ENCODE data around the gene DZIP1L.

Gene DZIP1L

DNA sequence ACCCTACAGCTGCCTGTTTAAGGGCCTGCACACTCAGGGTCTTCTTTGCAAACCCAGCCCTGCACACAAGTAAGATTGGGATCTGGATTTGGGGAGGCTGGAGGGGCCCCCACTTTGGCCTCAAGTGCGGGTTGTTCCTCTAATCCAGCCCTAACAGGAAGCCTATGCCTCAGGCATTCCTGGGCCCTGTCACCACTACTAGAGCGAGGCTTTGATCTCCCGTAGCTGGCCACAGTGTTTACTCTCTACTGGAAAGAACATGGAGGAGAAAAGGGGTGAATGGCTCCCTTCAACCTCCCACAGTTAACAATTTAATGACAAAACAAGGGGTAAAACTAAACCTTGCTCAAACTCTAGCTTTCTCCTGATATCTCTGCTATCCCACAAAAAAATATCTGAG, 48.4 kb downstream of the DZIP1L start:
- no peak for DNase-seq

DNA sequence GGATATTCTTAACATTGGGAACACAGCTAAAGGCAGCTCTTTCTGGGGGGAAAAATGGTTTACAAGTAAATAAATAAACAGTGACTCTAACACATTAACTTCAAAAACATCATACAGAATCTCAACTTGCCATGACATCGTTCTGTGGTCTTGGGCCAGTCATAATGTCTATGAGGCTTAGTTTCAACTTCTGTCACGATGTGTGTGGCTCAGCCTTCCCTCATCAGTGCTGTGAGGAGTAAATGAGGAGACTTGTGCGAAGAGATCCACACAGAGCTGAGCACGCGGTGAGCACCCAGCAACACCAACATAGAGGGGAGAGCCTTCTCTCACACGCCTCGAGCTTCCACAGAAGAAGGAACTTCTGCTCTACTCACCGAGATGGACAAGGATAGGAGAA, 49.0 kb downstream of the DZIP1L start:
- no peak for DNase-seq

DNA sequence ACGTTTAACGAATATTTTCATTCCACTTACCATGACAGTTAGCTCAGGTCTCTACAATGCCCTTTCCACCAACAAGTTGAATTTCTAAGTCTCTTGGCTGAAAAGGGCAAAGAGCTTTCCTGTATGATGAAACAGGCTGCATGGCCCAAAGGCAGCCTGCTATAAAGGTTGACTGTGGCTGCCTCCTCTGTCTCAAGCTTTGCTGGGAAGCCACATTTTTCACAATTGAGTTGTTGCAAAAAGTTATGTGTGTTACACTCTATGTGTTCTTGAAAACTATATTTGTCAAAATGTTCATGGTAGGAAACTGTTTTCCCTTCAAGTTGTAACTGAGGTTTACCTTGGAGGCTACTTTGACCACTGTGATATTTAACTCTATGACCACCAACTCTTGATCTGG, 49.5 kb downstream of the DZIP1L start:
- DNase-seq, result no peak

DNA sequence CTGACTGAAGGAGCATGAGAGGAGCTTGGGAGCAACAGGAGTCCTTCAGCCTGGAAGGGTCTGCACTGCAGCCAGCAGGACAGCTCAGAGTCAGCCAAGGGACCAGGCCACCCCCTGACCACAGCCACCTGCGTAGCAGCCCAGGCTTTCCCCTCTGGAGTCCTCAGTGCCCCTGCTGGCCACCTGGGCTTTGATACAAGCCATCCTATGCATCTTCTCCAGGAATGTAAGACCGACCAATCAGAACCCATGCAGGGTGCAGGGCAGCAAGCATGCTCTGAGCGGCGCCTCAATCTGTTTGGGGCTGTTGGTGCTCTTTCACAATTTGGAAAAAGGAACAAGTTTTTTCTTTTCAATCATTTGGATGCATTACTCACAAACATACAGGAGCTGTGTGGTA, 52.0 kb downstream of the DZIP1L start:
- no peak for DNase-seq

DNA sequence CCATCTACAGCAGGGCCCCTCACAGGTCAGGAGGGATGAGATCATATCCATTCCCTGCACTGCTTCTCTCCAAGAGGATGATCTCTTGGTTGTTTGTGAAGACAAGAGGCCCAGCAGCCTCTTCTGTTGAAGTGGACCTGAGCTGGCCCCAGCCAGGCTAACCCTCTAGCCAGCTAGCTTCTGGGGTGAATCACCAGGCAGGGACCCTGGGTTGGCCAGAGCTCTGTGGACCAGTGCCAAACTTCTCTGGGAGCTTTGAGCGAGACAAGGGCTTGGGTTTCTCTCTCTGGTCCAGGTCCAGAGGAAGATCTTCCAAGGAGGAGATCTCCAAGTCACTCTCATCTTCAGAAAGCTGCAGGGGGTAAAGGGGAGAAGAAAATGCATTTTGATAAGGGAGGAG, 52.8 kb downstream of the DZIP1L start:
- DNase-seq, result no peak

DNA sequence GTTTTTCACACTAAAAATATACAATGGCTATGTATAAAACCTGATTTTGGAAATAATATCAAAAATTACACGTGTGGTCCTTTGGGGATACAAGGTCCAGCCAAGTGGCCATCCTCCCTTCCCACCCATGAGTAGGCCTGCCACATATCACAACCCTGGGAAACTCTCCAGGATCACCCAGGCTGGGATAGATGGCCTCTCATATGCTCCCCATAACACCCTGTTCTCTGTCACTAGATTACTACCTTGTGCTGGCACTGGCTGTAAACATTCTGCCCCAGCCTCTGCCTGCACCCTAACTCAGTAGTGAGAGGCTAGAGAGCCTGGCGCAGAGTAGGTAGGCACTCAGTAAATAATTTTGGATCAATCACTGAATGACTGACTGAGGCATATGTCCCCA, 53.4 kb downstream of the DZIP1L start:
- DNase-seq, result no peak

DNA sequence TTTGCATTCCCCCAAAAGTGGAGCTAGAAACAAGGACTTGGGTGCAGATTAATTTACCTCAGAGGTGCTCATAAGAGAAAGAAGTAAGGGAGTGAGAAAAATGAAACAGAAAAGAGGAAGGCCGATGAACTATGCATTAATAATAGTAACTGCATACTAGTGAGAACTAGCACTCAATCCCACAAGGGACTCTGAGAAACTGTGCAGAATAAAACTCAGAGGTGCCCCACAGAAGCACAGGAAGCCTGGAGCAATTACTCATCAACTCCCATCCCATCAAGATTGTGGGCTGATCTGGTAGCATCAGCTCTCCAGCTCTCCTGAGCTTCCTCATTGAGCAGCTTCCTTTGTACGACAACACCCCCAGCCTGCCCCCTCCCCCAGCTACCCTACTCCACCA, 54.6 kb downstream of the DZIP1L start:
- no peak for DNase-seq

DNA sequence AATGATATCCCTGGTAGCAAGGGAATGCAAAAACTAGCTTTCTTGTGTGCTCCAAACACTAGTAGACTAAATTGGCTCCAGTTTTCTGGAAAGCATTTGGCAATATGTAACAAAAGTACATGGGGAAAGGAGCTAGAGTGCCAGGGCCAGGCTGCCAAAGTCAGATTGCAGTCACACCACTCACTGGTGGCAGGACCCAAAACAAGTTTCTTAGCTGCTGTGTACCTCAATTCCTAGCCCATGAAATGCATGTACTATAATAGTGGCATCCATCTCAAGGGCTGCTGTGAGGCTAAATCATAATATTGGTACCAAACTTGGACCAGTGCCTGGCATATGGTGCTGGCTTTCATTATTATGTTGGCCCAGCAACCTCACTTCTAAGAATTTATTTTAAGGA, 56.1 kb downstream of the DZIP1L start:
- DNase-seq, result no peak

DNA sequence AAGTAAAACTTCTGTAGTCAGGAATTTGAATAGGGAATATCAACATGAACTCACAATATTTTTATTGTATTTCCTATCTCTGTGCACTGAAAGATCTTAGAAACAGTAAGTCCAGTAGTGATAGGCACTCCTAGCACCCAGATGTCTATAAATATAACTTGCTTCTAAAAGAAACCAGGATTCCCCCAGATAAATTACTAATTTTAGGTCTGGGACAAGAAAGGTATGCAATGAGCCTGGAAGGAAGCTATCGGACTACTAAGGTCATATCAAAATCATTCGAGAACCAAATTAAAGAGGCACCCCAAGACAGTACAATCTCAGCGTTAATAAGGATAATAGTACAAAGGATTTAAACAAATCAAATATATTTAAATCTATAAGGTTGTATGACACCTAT, 58.0 kb downstream of the DZIP1L start:
- DNase-seq, result no peak

DNA sequence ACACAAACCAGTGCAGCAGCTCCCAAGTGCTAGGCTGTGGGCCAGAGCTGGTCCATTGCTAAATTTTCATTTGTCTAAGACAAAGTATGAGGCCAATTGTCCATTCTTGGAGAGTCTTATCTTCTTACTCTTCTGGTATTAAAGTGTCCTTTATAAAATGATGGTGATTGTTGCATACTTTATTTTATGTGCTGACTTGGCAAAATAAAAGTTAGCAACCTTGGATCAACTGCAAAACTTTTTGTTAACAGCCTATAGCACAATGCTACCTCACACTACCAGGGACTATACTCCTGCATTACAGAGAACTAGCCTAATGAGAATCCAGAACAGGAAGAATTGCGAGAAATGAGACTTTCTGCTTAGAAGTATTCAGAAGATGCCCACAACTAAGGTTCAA, 61.4 kb downstream of the DZIP1L start:
- DNase-seq, result no peak

DNA sequence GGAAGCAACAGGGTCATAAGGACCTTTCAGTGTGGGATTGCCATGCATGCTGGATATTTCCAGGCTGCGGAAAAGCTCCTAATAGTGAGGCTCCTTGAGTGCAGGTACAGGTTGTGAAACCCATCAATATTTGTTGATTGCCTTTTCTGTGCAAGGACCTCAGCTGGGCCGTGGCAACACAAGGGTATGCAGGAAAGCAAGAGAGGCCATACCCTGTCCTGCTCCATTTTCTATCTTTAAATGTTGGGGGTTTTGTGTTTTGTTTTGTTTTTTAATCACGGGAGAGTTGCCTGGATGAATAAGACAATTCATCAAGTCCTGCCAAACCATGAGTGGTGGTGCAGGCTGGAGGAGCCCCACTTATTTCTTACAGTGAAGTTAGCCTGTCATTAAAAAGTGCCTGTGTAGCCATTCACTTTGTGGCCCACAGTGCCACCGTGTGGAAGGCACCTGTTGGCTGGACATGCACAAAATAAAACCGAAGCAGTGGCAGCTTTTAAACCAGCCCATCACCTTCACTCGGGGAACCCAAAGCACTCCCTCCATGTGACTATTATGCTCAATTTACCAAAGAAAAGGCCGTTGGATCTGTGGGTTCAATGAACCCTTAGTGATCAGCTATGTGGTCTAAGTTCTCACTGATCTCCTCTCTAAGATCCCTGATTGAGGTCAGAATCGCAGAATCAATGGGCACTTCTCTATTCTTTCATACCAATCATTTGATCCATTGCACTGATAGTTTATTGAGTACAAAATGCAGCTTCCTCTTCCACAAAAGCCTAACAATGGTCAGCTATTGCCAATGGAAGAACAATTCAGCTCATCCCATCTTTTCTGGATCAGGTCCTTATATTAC, 63.2 kb downstream of the DZIP1L start:
- peak; percentile 35 for DNase-seq

DNA sequence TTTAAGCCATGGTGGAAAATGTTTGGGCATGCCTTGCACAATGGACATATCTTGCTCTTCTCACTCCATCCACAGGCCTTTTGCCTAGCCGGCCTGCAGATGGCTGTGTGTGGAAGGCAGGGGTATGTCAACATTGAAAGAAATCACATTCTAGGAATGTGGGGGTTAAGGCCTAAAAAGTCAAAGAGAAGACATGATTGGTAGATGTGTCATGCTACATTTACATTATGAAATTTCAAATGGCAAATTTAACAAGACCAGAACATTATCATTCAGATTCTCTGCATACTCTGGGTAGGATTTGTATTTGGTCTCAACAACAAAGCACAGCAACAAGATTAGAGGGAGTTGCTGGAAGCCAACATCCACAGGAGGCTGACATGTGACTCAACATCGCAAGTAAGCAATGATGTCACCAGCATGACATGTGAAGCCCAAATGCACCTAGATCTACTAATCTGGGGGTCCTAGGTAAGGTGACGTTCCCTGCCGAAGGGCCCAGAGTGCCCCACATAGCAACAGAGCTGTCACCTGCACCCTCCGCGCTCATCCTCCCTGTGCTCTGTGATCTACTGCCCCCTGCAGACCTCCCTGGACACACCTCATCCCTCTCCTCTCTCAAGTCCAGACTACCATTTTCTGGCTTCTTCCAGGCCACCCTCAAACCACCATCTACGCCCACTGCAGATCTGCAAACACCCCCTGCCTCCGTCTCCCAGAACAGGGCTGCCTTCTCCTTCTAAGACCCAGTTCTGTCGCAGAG, 66.1 kb downstream of the DZIP1L start:
- DNase-seq, result no peak

DNA sequence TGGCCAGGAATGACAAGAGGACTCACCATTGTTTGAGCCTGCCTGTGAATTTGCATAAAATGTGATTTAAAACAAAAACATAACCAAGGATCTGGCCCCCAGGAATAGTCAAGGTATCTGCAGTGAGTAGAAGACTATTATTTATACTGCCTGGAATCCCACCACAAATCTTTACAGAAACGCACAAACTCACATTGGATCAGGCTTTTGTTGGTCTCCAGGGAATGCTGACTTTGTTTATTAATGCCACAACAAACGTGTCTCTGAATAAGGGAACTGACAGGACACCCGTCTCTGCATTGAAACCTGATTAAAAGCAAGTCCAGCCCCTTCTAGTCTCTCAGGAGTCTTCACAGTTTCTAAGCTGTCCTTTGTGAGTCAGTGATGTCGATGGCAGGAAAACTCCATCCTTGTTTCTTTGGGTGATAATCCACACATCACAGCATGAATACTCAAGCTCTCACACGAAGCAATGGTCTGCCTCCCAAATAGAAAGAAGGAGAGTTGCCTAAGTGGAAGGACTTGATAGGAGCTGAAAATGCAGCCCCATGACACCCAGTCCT, 67.7 kb downstream of the DZIP1L start:
- DNase-seq, result no peak

DNA sequence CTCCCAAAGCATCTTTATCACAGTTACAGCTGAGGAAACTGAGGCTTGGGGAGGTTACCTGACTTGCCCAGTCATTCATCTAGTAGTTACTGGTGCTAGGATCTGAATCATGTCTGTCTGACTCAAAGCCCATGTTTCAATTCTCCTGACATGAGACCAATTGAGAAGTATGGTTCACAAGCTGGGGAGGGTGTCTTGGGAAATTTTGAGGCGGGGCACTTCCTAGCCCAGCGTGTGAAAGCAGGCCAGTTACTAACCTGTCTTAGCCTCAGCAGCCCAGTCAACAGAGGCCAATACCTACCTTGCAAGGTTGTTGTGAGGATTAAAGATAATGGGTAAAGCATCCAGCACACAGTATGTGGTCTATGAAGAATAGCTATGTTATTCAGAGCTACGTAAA, 68.5 kb downstream of the DZIP1L start:
- no peak for DNase-seq

DNA sequence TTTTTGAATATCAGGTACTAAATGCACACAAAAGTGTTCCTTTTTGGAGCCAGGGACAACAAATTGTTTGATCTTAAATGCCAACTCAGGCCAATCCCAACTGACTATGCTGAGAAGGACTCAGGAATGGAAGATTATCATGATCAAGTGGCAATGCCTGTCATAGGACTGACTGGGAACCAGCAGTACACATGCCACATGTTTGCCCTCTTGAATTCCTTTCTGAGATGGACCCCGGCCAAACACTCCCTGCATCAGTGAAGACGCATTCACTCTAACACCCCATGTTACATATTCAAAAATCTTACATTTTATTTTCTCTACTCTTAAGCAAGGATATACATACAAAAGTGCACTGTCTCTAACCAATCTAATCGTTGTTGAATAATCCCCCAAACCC, 69.3 kb downstream of the DZIP1L start:
- no peak for DNase-seq

DNA sequence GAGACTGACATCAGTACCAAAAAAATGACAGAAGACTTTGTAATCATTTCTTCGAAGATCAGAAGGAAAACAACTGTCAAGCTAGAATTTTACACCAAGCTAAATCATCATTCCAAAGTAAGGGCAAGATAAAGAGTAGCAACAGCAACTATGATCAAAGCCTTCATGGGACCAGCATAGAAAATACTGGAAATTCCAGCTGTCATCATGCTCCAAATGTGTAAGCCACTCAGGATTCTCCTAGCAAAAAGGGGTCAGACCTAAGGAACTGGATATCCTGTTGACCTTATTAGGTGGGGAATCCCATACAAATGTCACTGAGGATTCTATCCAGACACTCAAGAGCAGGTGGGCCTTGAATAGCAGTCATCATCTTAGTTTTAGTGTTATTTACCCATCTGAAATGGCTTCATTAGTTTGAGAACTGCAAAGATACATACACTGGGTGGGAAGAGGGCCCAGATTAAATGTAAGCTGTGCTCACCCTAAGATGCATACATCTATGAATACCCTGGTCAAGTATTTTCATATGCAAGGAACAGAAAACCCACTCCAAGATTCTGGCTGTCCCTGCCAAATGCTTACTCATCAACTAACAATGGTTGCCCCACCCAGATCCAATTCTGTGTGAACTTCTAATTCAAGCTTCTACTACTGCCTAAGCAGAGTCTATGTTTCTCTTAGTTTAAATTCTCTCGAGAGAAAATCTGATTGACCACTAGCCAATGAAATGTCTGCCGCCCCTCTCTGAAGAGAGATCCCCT, 72.0 kb downstream of the DZIP1L start:
- no peak for DNase-seq

DNA sequence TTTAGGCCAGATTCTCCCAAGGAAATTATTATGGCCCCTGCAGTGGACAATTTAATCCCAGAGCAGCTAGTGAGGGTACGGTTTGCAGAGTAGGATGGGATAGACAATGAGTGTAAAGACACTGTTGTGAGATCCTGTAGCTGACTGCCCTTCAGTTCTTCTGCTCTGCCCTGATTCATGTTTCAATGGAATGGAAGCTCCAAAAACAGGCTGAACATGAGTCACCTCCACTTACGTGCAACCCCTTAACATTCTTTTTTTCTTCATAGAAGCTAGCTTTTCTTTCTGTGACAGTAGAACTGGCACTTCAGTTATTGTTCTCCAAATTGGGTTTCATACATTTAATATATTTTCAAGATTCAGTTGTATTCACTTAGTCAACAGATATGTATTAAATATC, 73.4 kb downstream of the DZIP1L start:
- DNase-seq, result no peak

DNA sequence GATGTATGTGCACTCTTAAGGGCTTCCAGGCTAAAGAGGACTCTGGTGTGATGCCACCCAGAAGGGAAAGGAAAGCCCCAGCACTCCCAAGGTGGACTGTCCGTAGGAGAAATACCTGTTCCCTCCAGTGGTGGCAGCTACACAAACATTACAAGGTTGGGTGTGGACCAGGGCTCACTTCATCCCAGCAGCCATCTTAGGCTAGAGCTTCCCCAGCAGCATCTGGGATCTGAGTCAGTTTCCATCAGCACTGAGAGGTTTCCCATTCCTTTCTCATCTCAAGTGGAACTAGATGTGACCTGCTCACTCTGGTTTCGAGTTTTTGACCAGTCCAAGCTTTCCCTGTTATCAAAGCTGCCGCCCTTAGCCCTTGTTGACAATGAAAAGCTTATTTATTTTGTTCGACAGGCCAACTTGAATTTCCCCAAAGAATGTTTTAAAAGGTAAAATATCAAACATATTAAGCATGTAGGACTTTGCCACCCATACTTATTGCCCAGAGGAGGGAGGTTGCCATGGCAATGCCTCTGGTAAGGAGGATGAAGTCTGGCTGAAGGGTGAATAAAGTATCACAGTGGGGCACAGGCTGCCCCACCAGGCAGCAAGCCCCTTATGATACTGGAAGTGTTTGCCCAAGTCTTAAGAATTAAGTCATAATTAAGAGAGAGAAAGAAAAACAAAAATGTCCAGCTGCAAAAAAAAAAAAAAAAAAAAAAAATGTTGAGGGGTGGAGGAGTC, 76.5 kb downstream of the DZIP1L start:
- DNase-seq, result no peak

DNA sequence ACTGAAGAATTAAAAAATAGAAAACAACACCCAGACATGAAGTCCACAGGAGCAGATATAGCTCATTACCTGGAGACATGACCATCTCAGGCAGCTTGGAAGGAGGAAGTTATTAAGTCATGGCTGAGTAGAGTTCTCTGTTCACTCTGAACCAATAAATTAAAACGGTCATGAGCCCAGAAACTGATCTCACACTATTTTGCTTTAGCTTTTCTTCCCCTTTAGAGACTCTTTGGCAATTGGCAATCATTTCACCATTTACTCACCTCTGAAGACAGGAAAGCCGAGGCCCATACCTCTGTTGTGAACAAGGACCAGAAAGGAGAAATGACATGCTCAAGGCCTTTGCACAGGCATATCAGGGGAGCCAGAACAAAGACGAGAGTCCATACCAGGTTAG, 78.8 kb downstream of the DZIP1L start:
- no peak for DNase-seq

DNA sequence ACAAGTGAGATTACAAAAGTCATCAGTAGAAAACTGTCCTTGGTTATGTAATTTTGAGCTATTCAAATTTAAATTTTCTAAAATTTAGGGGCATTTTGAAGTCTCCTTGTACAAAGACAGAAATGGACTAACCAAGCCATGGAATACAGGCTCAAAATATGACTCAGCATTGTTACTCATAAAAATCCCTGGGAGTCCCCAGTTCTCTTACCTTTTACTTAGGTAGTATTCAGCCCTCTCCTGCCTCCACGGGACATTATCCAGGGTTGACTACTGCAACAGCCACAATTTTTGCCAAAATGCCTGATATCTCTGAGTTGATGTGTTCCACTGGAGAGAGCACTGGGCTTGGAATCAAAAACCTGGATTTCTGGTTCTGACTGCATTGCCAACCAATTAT, 80.5 kb downstream of the DZIP1L start:
- no peak for DNase-seq

DNA sequence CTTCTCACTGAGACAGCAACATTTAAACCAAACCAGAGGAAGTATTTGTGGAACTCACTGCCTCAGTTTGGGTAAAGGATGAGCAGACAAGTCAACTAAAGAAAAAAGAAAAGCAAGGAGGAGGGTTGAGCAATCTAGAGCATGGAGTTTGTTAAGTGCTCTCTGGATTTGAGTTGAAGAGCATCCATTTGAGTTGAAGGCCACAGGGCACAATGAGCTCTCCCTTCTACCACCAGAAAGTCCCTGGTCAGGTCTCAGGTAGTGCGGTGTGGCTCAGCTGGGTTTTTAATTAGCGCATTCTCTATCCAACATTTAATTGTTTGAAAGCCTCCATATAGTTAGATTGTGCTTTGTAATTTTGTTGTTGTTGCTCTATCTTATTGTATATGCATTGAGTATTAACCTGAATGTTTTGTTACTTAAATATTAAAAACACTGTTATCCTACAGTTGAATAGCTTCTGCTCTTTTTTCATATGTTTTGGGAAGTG, 82.2 kb downstream of the DZIP1L start:
- no peak for DNase-seq

DNA sequence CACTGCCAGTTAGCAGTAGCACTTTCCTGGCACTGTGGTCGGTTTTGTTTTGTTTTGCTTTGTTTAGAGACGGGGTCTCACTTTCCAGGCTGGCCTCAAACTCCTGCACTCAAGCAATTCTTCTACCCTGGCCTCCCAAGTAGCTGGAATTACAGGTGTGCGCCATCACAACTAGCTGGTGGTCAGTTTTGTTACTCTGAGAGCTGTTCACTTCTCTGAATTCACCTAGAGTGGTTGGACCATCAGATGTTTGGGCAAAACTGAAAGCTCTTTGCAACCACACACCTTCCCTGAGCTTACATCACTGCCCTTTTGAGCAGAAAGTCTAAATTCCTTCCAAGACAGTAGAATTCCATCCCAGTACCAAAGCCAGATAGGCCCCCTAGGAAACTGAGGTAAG, 82.8 kb downstream of the DZIP1L start:
- DNase-seq, result no peak

DNA sequence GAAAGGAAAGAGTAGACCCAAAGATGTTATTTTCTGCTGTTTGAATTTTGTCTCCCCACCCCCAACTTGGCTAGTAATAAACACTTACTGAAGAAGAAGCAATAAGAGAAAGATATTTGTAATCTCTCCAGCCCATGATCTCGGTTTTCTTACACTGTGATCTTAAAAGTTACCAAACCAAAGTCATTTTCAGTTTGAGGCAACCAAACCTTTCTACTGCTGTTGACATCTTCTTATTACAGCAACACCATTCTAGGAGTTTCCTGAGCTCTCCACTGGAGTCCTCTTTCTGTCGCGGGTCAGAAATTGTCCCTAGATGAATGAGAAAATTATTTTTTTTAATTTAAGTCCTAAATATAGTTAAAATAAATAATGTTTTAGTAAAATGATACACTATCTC, 83.9 kb downstream of the DZIP1L start:
- DNase-seq, result no peak

Measured in NCI-H345 (cell line).